Measurements from ENCODE around the gene CNDP1.

DNA sequence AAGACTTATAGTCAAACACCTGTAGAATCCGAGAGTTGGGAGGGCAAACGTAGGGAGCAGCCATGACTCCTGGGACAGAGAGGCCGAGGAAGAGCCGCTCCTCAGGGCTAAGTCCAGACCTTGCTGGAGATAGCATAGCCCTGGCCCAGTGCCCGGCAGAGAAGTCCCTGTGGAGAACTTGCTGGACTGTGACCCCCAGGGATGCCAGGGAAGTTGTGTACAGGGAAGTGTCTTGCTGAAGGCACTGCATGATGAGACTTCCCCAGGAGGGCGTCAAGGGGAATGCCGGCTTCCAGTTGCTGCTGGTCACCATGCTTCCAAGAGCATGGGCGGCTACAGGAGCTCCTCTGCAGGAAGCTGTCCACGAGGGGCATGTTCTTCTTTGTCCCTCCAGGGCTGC, 8.6 kb upstream of the CNDP1 start:
- TF ChIP-seq CTCF (IDR thresholded peaks at IDR 0.05) = no peak
- no peak for TF ChIP-seq POLR2A (IDR thresholded peaks at IDR 0.05)
